ENCODE data around the gene OR6X1. TPM values are rescaled to one million over a fixed set of nuclear protein-coding genes. Genes with fewer than 3 reads are reported as not detected.

The OR6X1 gene
- not detected for total RNA-seq

- no peaks in the 10 kb centered on the region for H3K36me3 Mint-ChIP-seq (ENCODE audit: low read depth)
- ChIA-PET CTCF (no interaction called here), POLR2A (no interaction called here)
- no peak within 1 kb of the TSS for H3K4me3 Mint-ChIP-seq
- no peaks in the 10 kb centered on the region for H3K9me3 Mint-ChIP-seq
- H3K27ac Mint-ChIP-seq, result peak within 1 kb of the TSS; percentile 49
- peaks cover 16% of the 10 kb centered on the region for H3K27me3 Mint-ChIP-seq
- H3K4me1 Mint-ChIP-seq, result peaks cover 43% of the 10 kb centered on the region
- DNase-seq, result no peak
Observed at GRCh38 chr11:123754101-123754568, at the start of gene OR6X1. OR6X1 (minus strand) TSS chr11:123754518; CDS start chr11:123754518, 0 bp downstream.

- Mint-ChIP-seq H3K27me3 (peaks cover 4% of the 10 kb centered on the region), H3K9me3 (no peaks in the 10 kb centered on the region), H3K4me1 (no peaks in the 10 kb centered on the region), H3K27ac (no peak overlapping the region), H3K4me3 (no peak overlapping the region), H3K36me3 (ENCODE audit: low read depth) (no peaks in the 10 kb centered on the region)
- ChIA-PET CTCF (no interaction called here), POLR2A (no interaction called here)
- no peak for DNase-seq
Observed at GRCh38 chr11:123801765-123802164, 47.4 kb upstream of the OR6X1 start.

- H3K27me3 Mint-ChIP-seq, result peaks cover 3% of the 10 kb centered on the region
- ChIA-PET CTCF (no interaction called here), POLR2A (no interaction called here)
- no peaks in the 10 kb centered on the region for H3K9me3 Mint-ChIP-seq
- H3K4me3 Mint-ChIP-seq, result no peak overlapping the region
- H3K36me3 Mint-ChIP-seq (ENCODE audit: low read depth), result no peaks in the 10 kb centered on the region
- H3K4me1 Mint-ChIP-seq, result no peaks in the 10 kb centered on the region
- no peak for DNase-seq
- no peak overlapping the region for H3K27ac Mint-ChIP-seq
Observed at GRCh38 chr11:123800036-123800435, 45.7 kb upstream of the OR6X1 start.

GRCh38 chr11:123799438-123799837, 45.1 kb upstream of the OR6X1 start:
- CTCF ChIA-PET, result no interaction called here
- no peak overlapping the region for H3K4me3 Mint-ChIP-seq
- H3K27ac Mint-ChIP-seq, result no peak overlapping the region
- no peak for DNase-seq
- POLR2A ChIA-PET, result no interaction called here
- no peaks in the 10 kb centered on the region for H3K36me3 Mint-ChIP-seq (ENCODE audit: low read depth)
- H3K27me3 Mint-ChIP-seq, result peaks cover 3% of the 10 kb centered on the region
- no peaks in the 10 kb centered on the region for H3K4me1 Mint-ChIP-seq
- H3K9me3 Mint-ChIP-seq, result no peaks in the 10 kb centered on the region

DNA sequence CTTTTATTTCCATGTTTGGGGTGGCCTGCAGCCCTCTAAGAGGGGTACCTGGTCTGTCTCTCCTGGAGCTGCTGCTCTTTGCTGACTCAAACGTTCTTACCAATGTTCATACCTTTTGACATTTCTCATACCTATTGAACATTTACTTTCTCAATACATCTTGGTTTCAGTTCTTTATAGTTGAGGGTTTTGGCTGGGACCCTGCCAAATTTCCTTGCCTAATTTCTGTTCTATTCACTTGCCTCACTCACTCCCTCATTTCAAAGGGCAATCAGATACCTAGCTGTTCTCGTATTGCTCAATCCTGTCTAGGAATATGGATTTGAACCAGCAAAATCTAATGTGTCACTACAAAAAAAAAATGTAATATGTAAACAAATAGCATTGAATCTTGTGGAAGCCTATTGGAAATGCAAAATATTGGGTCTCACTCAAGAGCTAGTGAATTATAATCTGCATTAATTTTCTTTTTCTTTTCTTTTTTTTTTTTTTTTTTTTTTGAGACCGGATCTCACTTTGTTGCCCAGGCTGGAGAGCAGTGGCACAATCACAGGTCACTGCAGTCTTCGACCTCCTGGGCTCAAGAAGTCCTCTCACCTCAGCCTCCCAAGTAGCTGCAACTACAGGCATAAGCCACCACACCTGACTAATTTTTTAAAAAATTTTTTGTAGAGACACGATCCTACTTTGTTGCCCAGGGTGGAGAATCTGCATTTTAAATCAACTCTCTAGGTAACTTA, 44.4 kb upstream of the OR6X1 start:
- Mint-ChIP-seq H3K36me3 (ENCODE audit: low read depth) (no peaks in the 10 kb centered on the region), H3K27ac (no peak overlapping the region), H3K9me3 (no peaks in the 10 kb centered on the region), H3K4me3 (no peak overlapping the region), H3K4me1 (no peaks in the 10 kb centered on the region), H3K27me3 (peaks cover 3% of the 10 kb centered on the region)
- DNase-seq, result no peak
- POLR2A ChIA-PET, result no interaction called here
- CTCF ChIA-PET, result interaction anchor here (0.6 kb wide), 1 partner anchor 122 kb away, joined by 5 read pairs; no protein-coding TSS in a partner anchor

GRCh38 chr11:123798079-123798478, 43.8 kb upstream of the OR6X1 start:
- H3K4me1 Mint-ChIP-seq, result no peaks in the 10 kb centered on the region
- POLR2A ChIA-PET, result no interaction called here
- H3K27me3 Mint-ChIP-seq, result peaks cover 3% of the 10 kb centered on the region
- no peaks in the 10 kb centered on the region for H3K36me3 Mint-ChIP-seq (ENCODE audit: low read depth)
- CTCF ChIA-PET, result interaction anchor here (0.6 kb wide), 1 partner anchor 123 kb away, joined by 5 read pairs; no protein-coding TSS in a partner anchor
- H3K9me3 Mint-ChIP-seq, result no peaks in the 10 kb centered on the region
- no peak overlapping the region for H3K27ac Mint-ChIP-seq
- no peak for DNase-seq
- no peak overlapping the region for H3K4me3 Mint-ChIP-seq

DNA sequence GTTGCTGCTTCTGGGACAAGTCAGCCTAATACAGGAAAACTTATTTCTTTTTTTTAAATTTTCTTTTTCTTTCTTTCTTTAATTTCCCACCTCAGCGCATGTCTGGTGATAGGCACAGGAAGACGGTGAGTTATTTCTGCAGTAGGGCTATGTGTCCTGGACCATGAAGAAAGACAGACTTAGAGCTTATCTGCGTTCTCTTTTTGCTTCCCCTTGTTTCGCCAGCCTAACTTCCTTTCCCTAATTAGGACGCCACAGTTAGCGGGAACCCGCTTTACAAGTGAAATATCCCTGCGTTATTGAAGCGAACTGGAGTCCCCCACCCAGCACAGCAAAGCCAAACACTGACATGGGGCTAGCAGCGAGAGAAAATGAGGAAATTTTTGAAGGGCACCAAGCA, 43.2 kb upstream of the OR6X1 start:
- no peaks in the 10 kb centered on the region for H3K9me3 Mint-ChIP-seq
- no peak overlapping the region for H3K4me3 Mint-ChIP-seq
- H3K36me3 Mint-ChIP-seq (ENCODE audit: low read depth), result no peaks in the 10 kb centered on the region
- no peaks in the 10 kb centered on the region for H3K4me1 Mint-ChIP-seq
- no peak overlapping the region for H3K27ac Mint-ChIP-seq
- H3K27me3 Mint-ChIP-seq, result peaks cover 3% of the 10 kb centered on the region
- DNase-seq, result no peak
- POLR2A ChIA-PET, result no interaction called here
- CTCF ChIA-PET, result no interaction called here

DNA sequence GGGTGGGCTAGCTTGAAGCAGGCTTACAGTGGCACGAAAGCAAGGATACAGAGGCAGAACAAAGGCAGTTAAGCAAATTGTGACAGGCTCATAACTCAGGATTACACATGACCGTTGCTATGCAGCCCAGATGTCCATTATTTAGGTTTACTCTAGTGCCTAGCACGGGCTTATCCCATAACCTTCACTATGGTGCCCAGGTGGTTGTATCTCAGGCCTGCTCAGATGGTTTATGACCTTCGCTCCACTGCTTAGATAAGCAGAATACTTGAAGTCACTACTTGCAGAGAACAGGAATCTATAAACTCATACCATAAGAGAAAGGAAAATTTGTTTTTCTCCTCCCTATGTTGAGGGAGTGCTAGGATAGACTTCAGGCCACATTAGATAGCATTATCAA, 42.8 kb upstream of the OR6X1 start:
- POLR2A ChIA-PET, result no interaction called here
- CTCF ChIA-PET, result no interaction called here

GRCh38 chr11:123796226-123796625, 41.9 kb upstream of the OR6X1 start:
- Mint-ChIP-seq H3K36me3 (ENCODE audit: low read depth) (no peaks in the 10 kb centered on the region), H3K4me3 (no peak overlapping the region), H3K27ac (no peak overlapping the region), H3K27me3 (peaks cover 1% of the 10 kb centered on the region), H3K4me1 (no peaks in the 10 kb centered on the region), H3K9me3 (no peaks in the 10 kb centered on the region)
- POLR2A ChIA-PET, result no interaction called here
- DNase-seq, result no peak
- CTCF ChIA-PET, result no interaction called here

More for the DNA sequence above, 42.8 kb upstream of the OR6X1 start:
- no peak overlapping the region for H3K4me3 Mint-ChIP-seq
- no peaks in the 10 kb centered on the region for H3K36me3 Mint-ChIP-seq (ENCODE audit: low read depth)
- H3K27me3 Mint-ChIP-seq, result peaks cover 3% of the 10 kb centered on the region
- no peak for DNase-seq
- H3K9me3 Mint-ChIP-seq, result no peaks in the 10 kb centered on the region
- H3K27ac Mint-ChIP-seq, result no peak overlapping the region
- H3K4me1 Mint-ChIP-seq, result no peaks in the 10 kb centered on the region

GRCh38 chr11:123783536-123783935, 29.2 kb upstream of the OR6X1 start:
- H3K27me3 Mint-ChIP-seq, result peaks cover 17% of the 10 kb centered on the region
- ChIA-PET CTCF (no interaction called here), POLR2A (no interaction called here)
- no peak for DNase-seq
- H3K27ac Mint-ChIP-seq, result no peak overlapping the region
- no peaks in the 10 kb centered on the region for H3K9me3 Mint-ChIP-seq
- no peaks in the 10 kb centered on the region for H3K4me1 Mint-ChIP-seq
- no peak overlapping the region for H3K4me3 Mint-ChIP-seq
- no peaks in the 10 kb centered on the region for H3K36me3 Mint-ChIP-seq (ENCODE audit: low read depth)

DNA sequence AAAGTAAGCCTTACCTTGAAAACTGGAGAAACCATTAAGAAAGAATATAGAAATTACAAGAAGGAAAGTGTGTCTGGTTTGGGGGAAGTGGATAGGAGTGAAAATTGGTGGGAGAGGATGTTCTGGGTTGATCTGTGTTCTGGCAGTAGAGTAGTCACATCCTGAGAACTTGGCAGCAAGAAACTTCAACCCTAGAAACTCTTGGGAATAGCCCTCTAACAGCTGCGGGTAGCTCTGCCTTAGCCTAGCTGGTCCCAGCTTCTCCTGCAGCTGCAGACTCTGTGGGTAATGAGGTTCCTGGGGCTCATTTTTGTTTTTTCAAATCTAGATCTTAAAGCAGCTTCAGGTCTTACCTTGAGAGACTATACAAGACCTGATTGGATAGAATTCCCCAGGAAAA, 24.2 kb upstream of the OR6X1 start:
- CTCF ChIA-PET, result no interaction called here
- H3K4me3 Mint-ChIP-seq, result no peak overlapping the region

GRCh38 chr11:123775715-123776549, 21.6 kb upstream of the OR6X1 start:
- DNase-seq, result no peak
- ChIA-PET CTCF (no interaction called here), POLR2A (interaction anchor here (1.2 kb wide), 1 partner anchor 20 kb away, joined by 4 read pairs; no protein-coding TSS in a partner anchor)
- Mint-ChIP-seq H3K27me3 (peaks cover 3% of the 10 kb centered on the region), H3K36me3 (ENCODE audit: low read depth) (no peaks in the 10 kb centered on the region), H3K4me1 (no peaks in the 10 kb centered on the region), H3K9me3 (no peaks in the 10 kb centered on the region), H3K27ac (no peak overlapping the region), H3K4me3 (no peak overlapping the region)

More for the DNA sequence above, 24.2 kb upstream of the OR6X1 start:
- Mint-ChIP-seq H3K27me3 (peaks cover 3% of the 10 kb centered on the region), H3K4me1 (no peaks in the 10 kb centered on the region), H3K36me3 (ENCODE audit: low read depth) (no peaks in the 10 kb centered on the region), H3K27ac (no peak overlapping the region), H3K9me3 (no peaks in the 10 kb centered on the region)
- DNase-seq, result no peak
- POLR2A ChIA-PET, result no interaction called here

DNA sequence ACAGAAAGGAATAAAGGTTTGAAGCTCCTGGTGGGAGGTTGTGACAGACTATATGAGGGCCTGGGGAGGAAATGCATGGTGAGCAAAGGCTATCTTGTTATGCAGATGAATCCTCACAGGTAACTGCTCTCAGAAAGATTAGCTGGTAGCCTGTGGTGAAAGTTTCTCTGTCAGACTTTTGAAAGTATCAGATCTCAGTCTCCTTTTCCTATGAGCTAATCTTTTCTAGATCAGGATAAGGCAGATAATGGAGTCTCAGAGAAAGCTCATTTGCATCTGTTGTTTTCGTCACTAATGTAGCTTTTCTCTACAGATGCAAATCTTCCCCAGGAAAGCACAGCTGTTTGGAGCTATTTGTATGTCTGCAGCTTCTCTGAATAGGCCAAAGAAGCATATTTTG, 21.0 kb upstream of the OR6X1 start:
- Mint-ChIP-seq H3K27me3 (peaks cover 1% of the 10 kb centered on the region), H3K4me3 (no peak overlapping the region), H3K36me3 (ENCODE audit: low read depth) (no peaks in the 10 kb centered on the region), H3K4me1 (no peaks in the 10 kb centered on the region), H3K9me3 (no peaks in the 10 kb centered on the region), H3K27ac (no peak overlapping the region)
- CTCF ChIA-PET, result no interaction called here
- POLR2A ChIA-PET, result interaction anchor here (1.2 kb wide), 1 partner anchor 20 kb away, joined by 4 read pairs; no protein-coding TSS in a partner anchor
- DNase-seq, result no peak
